Prostate gland (tissue), 2 donors: ENCODE data around the gene RNASEH2C. TPM values are rescaled to one million over a fixed set of nuclear protein-coding genes. Genes with fewer than 3 reads are reported as not detected.
A peak's percentile ranks its signal among the peaks of the same experiment; 100 is the strongest.

Experiments used
- DNase-seq: peaks from one replicate; pipeline ENCODE4 v3.0.0-alpha.2; 2019; ENCODE audit warnings: low spot score
- H3K27ac ChIP-seq, 2 donors: fragments of 200-600 bp; sonication (generic); 2 replicates each; pipeline ENCODE4 v1.5.1; 2017 to 2019
- H3K27me3 ChIP-seq: fragments of 200-600 bp; sonication (generic); replicated peaks from 2 replicates; pipeline ENCODE4 v1.5.1; 2019; ENCODE audit not compliant: insufficient read depth
- H3K36me3 ChIP-seq, 2 donors: fragments of 200-600 bp; sonication (generic); 1 replicate in 1 of 2; 2 replicates in 1 of 2; pipeline versions ENCODE4 v1.5.1 to v1.8.1; 2017 to 2019
- H3K4me1 ChIP-seq: fragments of 200-600 bp; sonication (generic); replicated peaks from 2 replicates; pipeline ENCODE4 v1.5.1; 2019
- H3K4me3 ChIP-seq, 2 donors: fragments of 200-600 bp; sonication (generic); 2 replicates each; pipeline ENCODE4 v1.5.1; 2017 to 2019
- H3K9me3 ChIP-seq: fragments of 200-600 bp; sonication (generic); 2 replicates; pipeline ENCODE4 v1.5.1; 2017
- CTCF ChIP-seq, 4 experiments: fragments of 200-600 bp in 2 of 4; fragments of 450-650 bp in 2 of 4; sonication (generic) in 2 of 4; IDR thresholded peaks; 1 replicate in 3 of 4; 2 replicates in 1 of 4; pipeline ENCODE4 v1.5.1; 2016 to 2019; ENCODE audit warnings: antibody characterized with exemption in 4 of 4, mild to moderate bottlenecking in 2 of 4, moderate library complexity in 2 of 4
- POLR2A ChIP-seq: fragments of 450-650 bp; IDR thresholded peaks from one replicate; pipeline ENCODE4 v1.6.1; 2016; ENCODE audit warnings: antibody characterized with exemption, mild to moderate bottlenecking
- POLR2AphosphoS5 ChIP-seq: sonication (generic); formaldehyde crosslinking; IDR thresholded peaks from one replicate; pipeline ENCODE4 v1.6.1; 2017; ENCODE audit warnings: antibody characterized with exemption
- WGBS: methylation state at CpG from one replicate; pipeline ENCODE4 v1.1.5; 2018; 5-methylcytosine and 5-hydroxymethylcytosine counted together
- intact Hi-C: fragments of 100-400 bp; cut with DNase I; formaldehyde crosslinking; loops from one replicate; pipeline ENCODE4 v1.14.2; 2022
- total RNA-seq, 2 donors: library from RNA; depleted of rRNA; stranded (reverse); fragments of >200 nt; gene quantifications; one replicate each; pipeline ENCODE4 v1.1.0, GENCODE V29; 2016

The RNASEH2C gene
- total RNA-seq, 2 donors from 2014 or later = 78.0 to 166 TPM

GRCh38 chr11:65727865-65728264 lies 7.3 kb upstream of the RNASEH2C start:
- H3K36me3 ChIP-seq = no peaks in the 10 kb centered on the region
- no peak overlapping the region for H3K27ac ChIP-seq
- H3K4me1 ChIP-seq = no peaks in the 10 kb centered on the region
- H3K27me3 ChIP-seq = no peaks in the 10 kb centered on the region
- WGBS = 91% methylated on average over 15 of the region's 15 CpGs
- H3K9me3 ChIP-seq = no peaks in the 10 kb centered on the region
- TF ChIP-seq POLR2A (no peak), POLR2AphosphoS5 (no peak), CTCF (IDR thresholded peaks at IDR 0.05) (no peak)
- intact Hi-C loops = no loop called here
- no peak for DNase-seq
- H3K4me3 ChIP-seq = no peak overlapping the region

GRCh38 chr11:65726660-65727059 lies 6.1 kb upstream of the RNASEH2C start:
- no peaks in the 10 kb centered on the region for H3K4me1 ChIP-seq
- 83% methylated on average over 6 of the region's 6 CpGs for WGBS
- intact Hi-C loops = no loop called here

GRCh38 chr11:65722261-65722660 lies 1.7 kb upstream of the RNASEH2C start:
- intact Hi-C loops = no loop called here
- 100% methylated on average over 1 of the region's 1 CpG for WGBS
- H3K9me3 ChIP-seq = no peaks in the 10 kb centered on the region

More at GRCh38 chr11:65726660-65727059, 6.1 kb upstream of the RNASEH2C start:
- no peak for TF ChIP-seq POLR2AphosphoS5
- TF ChIP-seq POLR2A = no peak
- no peak for TF ChIP-seq CTCF (IDR thresholded peaks at IDR 0.05)
- Histone ChIP-seq H3K9me3 (no peaks in the 10 kb centered on the region), H3K4me3 (no peak overlapping the region), H3K27me3 (no peaks in the 10 kb centered on the region), H3K36me3 (no peaks in the 10 kb centered on the region), H3K27ac (no peak overlapping the region)
- no peak for DNase-seq

GRCh38 chr11:65719871-65720210 lies 757 bp downstream of the RNASEH2C start:
- H3K9me3 ChIP-seq = no peaks in the 10 kb centered on the region
- peaks cover 16 to 19% of the 10 kb centered on the region in 2 donors for H3K36me3 ChIP-seq
- peaks cover 17% of the 10 kb centered on the region for H3K4me1 ChIP-seq
- intact Hi-C loops = no loop called here
- H3K4me3 ChIP-seq = peak overlapping the region; percentile 55 to 82
- H3K27ac ChIP-seq = peak overlapping the region; percentile 92 to 93
- DNase-seq = no peak
- 5% methylated on average over 13 of the region's 17 CpGs for WGBS
- no peak for TF ChIP-seq POLR2AphosphoS5
- no peak for TF ChIP-seq POLR2A
- TF ChIP-seq CTCF (IDR thresholded peaks at IDR 0.05) = no peak
- H3K27me3 ChIP-seq = no peaks in the 10 kb centered on the region

More at GRCh38 chr11:65722261-65722660, 1.7 kb upstream of the RNASEH2C start:
- no peak overlapping the region for H3K4me3 ChIP-seq
- peaks cover 6 to 8% of the 10 kb centered on the region in 2 donors for H3K36me3 ChIP-seq
- DNase-seq = no peak
- no peak overlapping the region for H3K27ac ChIP-seq
- no peaks in the 10 kb centered on the region for H3K27me3 ChIP-seq
- peaks cover 17% of the 10 kb centered on the region for H3K4me1 ChIP-seq
- TF ChIP-seq POLR2AphosphoS5 = no peak
- no peak for TF ChIP-seq POLR2A
- TF ChIP-seq CTCF (IDR thresholded peaks at IDR 0.05) = no peak

GRCh38 chr11:65718964-65719492 lies 1.6 kb downstream of the RNASEH2C start:
- Histone ChIP-seq H3K27ac (no peak overlapping the region), H3K4me1 (peaks cover 17% of the 10 kb centered on the region)
- WGBS = 63% methylated on average over 10 of the region's 10 CpGs

More at GRCh38 chr11:65718964-65719492, 1.6 kb downstream of the RNASEH2C start:
- intact Hi-C loops = no loop called here
- no peak for TF ChIP-seq CTCF (IDR thresholded peaks at IDR 0.05)
- TF ChIP-seq POLR2A = no peak
- TF ChIP-seq POLR2AphosphoS5 = no peak
- Histone ChIP-seq H3K4me3 (peak overlapping the region in 1 of 2 donors; percentile 82), H3K27me3 (no peaks in the 10 kb centered on the region), H3K9me3 (no peaks in the 10 kb centered on the region), H3K36me3 (peaks cover 21 to 26% of the 10 kb centered on the region in 2 donors)
- no peak for DNase-seq
